ENCODE measurements around the gene IQCF5. TPM values are rescaled to one million over a fixed set of nuclear protein-coding genes. Genes with fewer than 3 reads are reported as not detected.

Gene IQCF5
- total RNA-seq, 3 donors from 2014 or later (not counting 1 experiment from before 2014, with no cell fraction given) = not detected

DNA sequence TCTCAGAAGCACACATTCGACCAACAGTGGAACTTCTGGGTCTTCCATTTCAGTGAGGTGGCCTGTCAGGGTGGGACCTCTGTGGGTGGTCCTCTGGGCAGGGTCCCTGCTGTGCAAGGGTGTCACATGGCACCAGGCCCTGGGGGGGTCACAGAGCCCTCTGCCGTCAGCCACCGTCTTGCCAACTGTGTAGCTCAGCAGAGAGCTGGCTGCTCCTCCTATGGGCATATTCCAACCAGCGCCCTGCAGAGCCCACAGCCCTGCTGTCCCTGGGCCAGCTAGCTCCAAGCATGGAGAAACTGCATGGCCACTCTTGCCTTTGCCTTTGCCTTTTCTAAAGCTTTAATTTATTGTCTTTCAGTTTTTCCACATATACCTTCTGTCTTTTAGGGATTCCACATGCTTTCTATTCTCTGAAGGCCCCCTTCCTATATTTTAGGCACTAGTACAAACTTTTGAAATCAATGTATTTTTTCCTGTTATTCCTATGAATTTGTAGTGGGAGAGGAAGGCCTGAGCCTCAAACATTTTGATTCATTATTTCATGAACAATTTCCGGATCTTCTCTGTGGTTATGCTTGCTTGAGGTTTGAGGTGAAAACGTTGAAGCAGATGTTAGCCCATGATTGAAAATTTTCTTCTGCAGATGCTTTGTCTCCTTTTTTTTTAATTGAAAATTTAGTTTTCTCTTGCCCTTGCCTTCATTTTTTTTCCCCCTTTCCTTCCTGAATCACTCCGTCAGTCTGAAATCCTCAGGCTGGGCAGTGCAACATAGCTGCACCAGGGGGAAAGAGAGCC is 16.0 kb upstream of the IQCF5 start:
- intact Hi-C loops (cut with micrococcal nuclease) = no loop called here

GRCh38 chr3:51888463-51889105 is 13.2 kb upstream of the IQCF5 start:
- Histone ChIP-seq H3K4me1 (ENCODE audit: control insufficient read depth, insufficient read depth, low read length) (no peaks in the 10 kb centered on the region), H3K4me3 (ENCODE audit: low read length) (no peak overlapping the region), H3K36me3 (ENCODE audit: control insufficient read depth, insufficient read depth, low read length) (no peaks in the 10 kb centered on the region), H3K27me3 (ENCODE audit: control insufficient read depth, insufficient read depth, low read length) (peaks cover 4% of the 10 kb centered on the region), H3K9me3 (ENCODE audit: control insufficient read depth, insufficient read depth, low read length) (no peaks in the 10 kb centered on the region), H3K27ac (ENCODE audit: low read length) (no peak overlapping the region)
- intact Hi-C loops (cut with micrococcal nuclease) = no loop called here
- H3K36me3 Mint-ChIP-seq = no peaks in the 10 kb centered on the region
- TF ChIP-seq CTCF (IDR thresholded peaks at IDR 0.05) = no peak
- no peaks in the 10 kb centered on the region for H3K9me3 Mint-ChIP-seq
- H3K27me3 Mint-ChIP-seq (ENCODE audit: low read depth in 2 of 2) = peaks cover 30 to 43% of the 10 kb centered on the region in 2 donors
- DNase-seq (no peak), ATAC-seq (no peak)
- H3K27ac Mint-ChIP-seq = no peak overlapping the region
- H3K4me1 Mint-ChIP-seq = peaks cover 5 to 11% of the 10 kb centered on the region in 2 donors
- no peak overlapping the region for H3K4me3 Mint-ChIP-seq
- 96% methylated on average over 12 of the region's 12 CpGs for WGBS (ENCODE audit: insufficient coverage)

More for the DNA sequence above, 16.0 kb upstream of the IQCF5 start:
- Mint-ChIP-seq H3K4me3 (no peak overlapping the region), H3K27me3 (ENCODE audit: low read depth in 2 of 2) (peaks cover 24 to 43% of the 10 kb centered on the region in 2 donors), H3K36me3 (no peaks in the 10 kb centered on the region), H3K27ac (no peak overlapping the region), H3K4me1 (peaks cover 5 to 11% of the 10 kb centered on the region in 2 donors), H3K9me3 (no peaks in the 10 kb centered on the region)
- Histone ChIP-seq H3K36me3 (ENCODE audit: control insufficient read depth, insufficient read depth, low read length) (no peaks in the 10 kb centered on the region), H3K9me3 (ENCODE audit: control insufficient read depth, insufficient read depth, low read length) (no peaks in the 10 kb centered on the region), H3K4me3 (ENCODE audit: low read length) (no peak overlapping the region), H3K27ac (ENCODE audit: low read length) (no peak overlapping the region), H3K4me1 (ENCODE audit: control insufficient read depth, insufficient read depth, low read length) (no peaks in the 10 kb centered on the region), H3K27me3 (ENCODE audit: control insufficient read depth, insufficient read depth, low read length) (peaks cover 4% of the 10 kb centered on the region)
- ATAC-seq = no peak
- no peak for DNase-seq
- WGBS (ENCODE audit: insufficient coverage) = 60% methylated on average over 7 of the region's 7 CpGs
- TF ChIP-seq CTCF (IDR thresholded peaks at IDR 0.05) = no peak

- no peaks in the 10 kb centered on the region for H3K9me3 ChIP-seq (ENCODE audit: control insufficient read depth, insufficient read depth, low read length)
- peaks cover 4% of the 10 kb centered on the region for H3K27me3 ChIP-seq (ENCODE audit: control insufficient read depth, insufficient read depth, low read length)
- ATAC-seq (no peak), DNase-seq (no peak)
- no peak for TF ChIP-seq CTCF (IDR thresholded peaks at IDR 0.05)
- Mint-ChIP-seq H3K27ac (no peak overlapping the region), H3K4me3 (no peak overlapping the region), H3K9me3 (no peaks in the 10 kb centered on the region), H3K27me3 (ENCODE audit: low read depth in 2 of 2) (peaks cover 30 to 45% of the 10 kb centered on the region in 2 donors), H3K4me1 (peaks cover 5 to 11% of the 10 kb centered on the region in 2 donors), H3K36me3 (no peaks in the 10 kb centered on the region)
- no peaks in the 10 kb centered on the region for H3K4me1 ChIP-seq (ENCODE audit: control insufficient read depth, insufficient read depth, low read length)
- no peak overlapping the region for H3K4me3 ChIP-seq (ENCODE audit: low read length)
- 94% methylated on average over 2 of the region's 2 CpGs for WGBS (ENCODE audit: insufficient coverage)
- no peak overlapping the region for H3K27ac ChIP-seq (ENCODE audit: low read length)
- no peaks in the 10 kb centered on the region for H3K36me3 ChIP-seq (ENCODE audit: control insufficient read depth, insufficient read depth, low read length)
- intact Hi-C loops (cut with micrococcal nuclease) = no loop called here
Measured at GRCh38 chr3:51887620-51888019, 12.2 kb upstream of the IQCF5 start.
